Thyroid gland (tissue), 4 donors: ENCODE data around the gene CLDN5. TPM values are rescaled to one million over a fixed set of nuclear protein-coding genes. Genes with fewer than 3 reads are reported as not detected.

Experiments
- DNase-seq, 2 donors: peaks; one replicate each; pipeline ENCODE4 v3.0.0-alpha.2; 2019
- H3K27ac ChIP-seq, 3 donors: fragments of 200-600 bp; sonication (generic); 1 replicate in 2 of 3; 2 replicates in 1 of 3; pipeline ENCODE4 v1.5.1; 2016 to 2019; ENCODE audit warnings: mild to moderate bottlenecking in 1 of 3, moderate library complexity in 1 of 3
- H3K27me3 ChIP-seq: fragments of 200-600 bp; sonication (generic); one replicate; pipeline ENCODE4 v1.5.1; 2019
- H3K36me3 ChIP-seq, 2 donors: fragments of 200-600 bp; sonication (generic); one replicate each; pipeline ENCODE4 v1.5.1; 2016 to 2019
- H3K4me1 ChIP-seq, 2 donors: fragments of 200-600 bp; sonication (generic); one replicate each; pipeline ENCODE4 v1.5.1; 2017 to 2019
- H3K4me3 ChIP-seq, 3 donors: fragments of 200-600 bp; sonication (generic); replicated peaks in 1 of 3; 1 replicate in 2 of 3; 2 replicates in 1 of 3; pipeline ENCODE4 v1.5.1; 2016; ENCODE audit warnings: mild to moderate bottlenecking in 1 of 3
- H3K9me3 ChIP-seq: fragments of 200-600 bp; sonication (generic); one replicate; pipeline ENCODE4 v1.5.1; 2017
- POLR2A ChIP-seq, 2 donors: fragments of 450-650 bp; IDR thresholded peaks; one replicate each; pipeline ENCODE4 v1.6.1; 2017; ENCODE audit warnings: antibody characterized with exemption in 2 of 2, mild to moderate bottlenecking in 2 of 2, moderate library complexity in 1 of 2
- WGBS, 2 donors: methylation state at CpG; one replicate each; pipeline ENCODE4 v1.1.5; 2017; 5-methylcytosine and 5-hydroxymethylcytosine counted together
- intact Hi-C: fragments of 100-400 bp; cut with DNase I; formaldehyde crosslinking; loops from one replicate; pipeline ENCODE4 v1.15.1; 2023
- total RNA-seq, 4 donors: library from RNA; depleted of rRNA; stranded (reverse); fragments of >200 nt; gene quantifications; one replicate each; pipeline ENCODE4 v1.2.3, GENCODE V29; 2016
- TF ChIP-seq, protein P1 (sequence below), 6 experiments: fragments of 200-600 bp in 3 of 6; fragments of 450-650 bp in 3 of 6; sonication (generic) in 3 of 6; IDR thresholded peaks; one replicate each; pipeline ENCODE4 v1.5.1; 2016 to 2019; ENCODE audit warnings: antibody characterized with exemption in 6 of 6, mild to moderate bottlenecking in 2 of 6, inconsistent platforms in 1 of 6, moderate library complexity in 1 of 6

Gene CLDN5
- total RNA-seq, 4 donors from 2014 or later, result 71.8 to 303 (median 131) TPM

DNA sequence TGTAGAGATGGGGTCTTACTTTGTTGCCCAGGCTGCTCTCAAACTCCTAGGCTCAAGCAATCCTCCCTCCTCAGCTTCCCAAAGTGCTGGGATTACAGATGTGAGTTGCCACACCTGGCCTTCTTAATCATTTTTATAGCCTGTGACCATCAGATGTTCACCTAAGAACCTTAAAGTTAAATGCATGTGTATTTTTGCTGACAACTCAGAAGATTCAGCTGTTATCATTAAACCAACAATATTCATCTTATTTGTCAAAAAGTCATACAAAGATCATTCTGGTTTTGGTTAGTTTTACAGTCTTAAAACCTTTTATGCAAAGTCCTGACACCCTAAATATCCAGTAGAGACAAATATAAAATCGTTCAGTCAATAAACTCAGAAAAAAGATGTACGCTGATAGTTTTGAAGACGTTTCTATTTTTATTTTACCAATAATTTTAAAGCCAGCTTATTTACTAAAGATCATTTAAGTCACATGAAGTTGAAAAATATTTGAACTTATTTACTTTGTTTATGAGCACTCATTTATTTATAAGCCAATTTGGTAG is 22.2 kb downstream of the CLDN5 start:
- TF ChIP-seq, protein P1, sequence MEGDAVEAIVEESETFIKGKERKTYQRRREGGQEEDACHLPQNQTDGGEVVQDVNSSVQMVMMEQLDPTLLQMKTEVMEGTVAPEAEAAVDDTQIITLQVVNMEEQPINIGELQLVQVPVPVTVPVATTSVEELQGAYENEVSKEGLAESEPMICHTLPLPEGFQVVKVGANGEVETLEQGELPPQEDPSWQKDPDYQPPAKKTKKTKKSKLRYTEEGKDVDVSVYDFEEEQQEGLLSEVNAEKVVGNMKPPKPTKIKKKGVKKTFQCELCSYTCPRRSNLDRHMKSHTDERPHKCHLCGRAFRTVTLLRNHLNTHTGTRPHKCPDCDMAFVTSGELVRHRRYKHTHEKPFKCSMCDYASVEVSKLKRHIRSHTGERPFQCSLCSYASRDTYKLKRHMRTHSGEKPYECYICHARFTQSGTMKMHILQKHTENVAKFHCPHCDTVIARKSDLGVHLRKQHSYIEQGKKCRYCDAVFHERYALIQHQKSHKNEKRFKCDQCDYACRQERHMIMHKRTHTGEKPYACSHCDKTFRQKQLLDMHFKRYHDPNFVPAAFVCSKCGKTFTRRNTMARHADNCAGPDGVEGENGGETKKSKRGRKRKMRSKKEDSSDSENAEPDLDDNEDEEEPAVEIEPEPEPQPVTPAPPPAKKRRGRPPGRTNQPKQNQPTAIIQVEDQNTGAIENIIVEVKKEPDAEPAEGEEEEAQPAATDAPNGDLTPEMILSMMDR (IDR thresholded peaks at IDR 0.05), result no peak
- no peak for TF ChIP-seq POLR2A (IDR thresholded peaks at IDR 0.05)
- intact Hi-C loops, result no loop called here
- WGBS, 2 donors, result 92 to 94% methylated on average over 3 of the region's 3 CpGs
- no peak overlapping the region for H3K4me3 ChIP-seq
- H3K27ac ChIP-seq, result no peak overlapping the region
- no peaks in the 10 kb centered on the region for H3K9me3 ChIP-seq
- no peaks in the 10 kb centered on the region for H3K27me3 ChIP-seq
- no peaks in the 10 kb centered on the region for H3K36me3 ChIP-seq
- DNase-seq, result no peak
- no peaks in the 10 kb centered on the region for H3K4me1 ChIP-seq

DNA sequence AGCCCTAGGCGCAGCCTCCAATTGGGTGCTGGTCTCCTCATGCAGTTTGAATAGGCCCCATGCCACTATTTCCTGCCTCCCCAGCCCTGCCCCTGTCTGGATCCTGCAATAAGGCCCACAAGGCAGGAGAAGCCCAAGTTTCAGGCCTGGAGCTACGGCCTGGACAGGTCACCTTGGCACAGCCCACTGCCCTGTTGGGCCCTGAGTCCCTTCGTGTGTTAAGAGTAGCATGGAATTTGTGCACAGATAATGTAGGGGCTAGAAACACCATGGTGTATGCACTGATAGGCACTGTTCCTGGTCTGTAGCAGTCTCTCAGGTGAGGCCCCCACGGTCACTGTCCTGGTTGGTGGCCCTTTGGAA is 24.3 kb downstream of the CLDN5 start:
- H3K36me3 ChIP-seq, result no peaks in the 10 kb centered on the region
- intact Hi-C loops, result loop anchor here (5.0 kb wide), 1 partner anchor 132 kb away; no protein-coding TSS in a partner anchor
- no peak overlapping the region for H3K27ac ChIP-seq
- no peak for TF ChIP-seq POLR2A (IDR thresholded peaks at IDR 0.05)
- TF ChIP-seq, protein P1 (IDR thresholded peaks at IDR 0.05), result no peak
- H3K4me1 ChIP-seq, result no peaks in the 10 kb centered on the region
- H3K4me3 ChIP-seq, result no peak overlapping the region
- no peaks in the 10 kb centered on the region for H3K27me3 ChIP-seq
- WGBS, 2 donors, result 98 to 100% methylated on average over 1 to 4 of the region's 4 CpGs
- no peaks in the 10 kb centered on the region for H3K9me3 ChIP-seq
- DNase-seq, result no peak

DNA sequence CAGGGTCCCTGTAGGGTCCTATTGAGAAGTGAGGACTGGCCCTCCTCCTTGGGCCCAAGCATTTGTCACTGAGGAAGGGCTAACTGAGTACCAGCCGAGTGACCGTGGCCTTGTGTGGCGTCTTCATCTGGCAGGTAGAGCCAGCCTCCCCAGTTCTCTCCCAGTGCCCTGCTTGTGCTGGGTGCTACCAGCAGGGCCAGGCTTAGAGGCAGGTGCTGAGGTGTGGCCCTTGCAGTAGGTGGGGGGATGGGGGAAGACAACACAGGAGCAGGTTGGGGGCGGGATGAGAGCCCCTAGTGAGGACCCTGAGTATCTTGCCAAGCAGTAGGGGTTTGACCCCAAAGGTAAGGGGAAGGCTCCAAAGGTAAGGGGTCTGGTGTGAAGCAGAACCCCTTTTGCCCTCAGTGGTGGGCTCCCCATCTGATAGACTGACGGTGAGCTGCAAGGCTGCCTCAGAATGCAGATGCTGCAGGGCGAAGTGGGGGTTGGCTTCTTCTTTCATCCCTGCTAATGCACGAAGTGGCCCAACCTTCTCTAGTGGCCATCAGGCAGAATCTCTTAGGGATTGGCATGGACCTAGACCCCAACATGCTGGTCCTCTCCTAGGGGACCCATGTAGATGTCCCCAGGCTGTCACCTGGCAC is 24.9 kb downstream of the CLDN5 start:
- H3K9me3 ChIP-seq, result no peaks in the 10 kb centered on the region
- no peaks in the 10 kb centered on the region for H3K4me1 ChIP-seq
- no peak overlapping the region for H3K27ac ChIP-seq
- intact Hi-C loops, result loop anchor here (5.0 kb wide), 1 partner anchor 133 kb away; no protein-coding TSS in a partner anchor
- no peak for DNase-seq
- H3K36me3 ChIP-seq, result no peaks in the 10 kb centered on the region
- H3K27me3 ChIP-seq, result no peaks in the 10 kb centered on the region
- TF ChIP-seq POLR2A (IDR thresholded peaks at IDR 0.05), result no peak
- TF ChIP-seq, protein P1 (IDR thresholded peaks at IDR 0.05), result no peak
- H3K4me3 ChIP-seq, result no peak overlapping the region
- 97 to 100% methylated on average over 4 to 6 of the region's 7 CpGs for WGBS, 2 donors

DNA sequence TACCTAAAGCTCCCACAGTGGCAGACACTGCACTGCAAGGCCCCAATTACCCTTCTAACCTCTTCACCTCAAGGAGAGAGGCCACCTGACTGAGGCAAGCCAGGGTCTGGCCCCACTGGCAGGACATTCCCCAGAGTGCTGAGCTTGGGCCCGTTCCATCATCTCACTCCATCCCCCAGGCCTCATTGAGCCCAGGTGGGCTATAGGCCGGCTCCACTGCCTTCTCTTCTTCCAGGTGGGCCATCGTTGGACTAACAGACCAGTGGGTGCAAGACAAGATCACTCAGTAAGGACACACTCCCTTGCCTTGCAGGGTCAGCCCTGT is 25.4 kb downstream of the CLDN5 start:
- Histone ChIP-seq H3K4me3 (no peak overlapping the region), H3K9me3 (no peaks in the 10 kb centered on the region), H3K4me1 (no peaks in the 10 kb centered on the region), H3K27ac (no peak overlapping the region), H3K27me3 (no peaks in the 10 kb centered on the region), H3K36me3 (no peaks in the 10 kb centered on the region)
- 100% methylated on average over 1 to 3 of the region's 3 CpGs for WGBS, 2 donors
- intact Hi-C loops, result loop anchor here (5.0 kb wide), 1 partner anchor 133 kb away; no protein-coding TSS in a partner anchor
- no peak for TF ChIP-seq POLR2A (IDR thresholded peaks at IDR 0.05)
- TF ChIP-seq, protein P1 (IDR thresholded peaks at IDR 0.05), result no peak
- DNase-seq, result no peak

DNA sequence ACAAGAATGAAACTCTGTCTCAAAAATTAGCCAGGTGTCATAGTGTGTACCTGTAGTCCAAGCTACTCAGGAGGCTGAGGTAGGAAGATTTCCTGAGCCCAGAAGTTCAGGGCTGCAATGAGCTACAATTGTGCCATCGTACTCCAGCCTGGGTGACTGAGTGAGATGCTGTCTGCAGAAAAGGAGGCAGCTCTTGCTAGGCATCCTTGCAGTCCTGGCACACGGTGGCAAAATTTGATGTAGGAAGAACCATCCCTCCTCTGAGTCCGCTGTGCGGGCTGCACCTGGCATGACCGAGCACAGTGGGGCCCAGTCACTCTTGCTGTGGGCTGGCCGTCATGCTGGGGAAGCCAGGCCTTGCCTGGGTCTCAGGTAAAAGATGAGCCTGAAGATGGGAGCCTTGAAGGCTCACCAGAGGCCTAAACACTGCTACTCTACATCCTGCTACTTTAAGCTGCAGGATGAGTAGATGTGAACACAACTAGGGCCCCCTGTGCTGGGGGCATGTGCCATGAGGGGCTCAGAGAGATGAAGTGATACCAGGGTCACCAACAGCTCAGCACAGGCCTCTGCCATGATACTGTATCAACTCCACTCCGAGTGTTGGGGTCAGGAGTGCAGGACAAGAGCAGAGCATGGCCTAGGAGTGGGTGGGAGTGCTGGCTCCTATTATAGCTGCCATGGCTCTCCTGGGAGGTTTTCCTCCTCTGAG is 25.9 kb downstream of the CLDN5 start:
- no peak for DNase-seq
- Histone ChIP-seq H3K27ac (no peak overlapping the region), H3K9me3 (no peaks in the 10 kb centered on the region), H3K36me3 (no peaks in the 10 kb centered on the region), H3K4me3 (no peak overlapping the region), H3K27me3 (no peaks in the 10 kb centered on the region), H3K4me1 (no peaks in the 10 kb centered on the region)
- intact Hi-C loops, result loop anchor here (5.0 kb wide), 1 partner anchor 134 kb away; no protein-coding TSS in a partner anchor
- 97 to 98% methylated on average over 4 to 6 of the region's 7 CpGs for WGBS, 2 donors
- no peak for TF ChIP-seq POLR2A (IDR thresholded peaks at IDR 0.05)
- TF ChIP-seq, protein P1 (IDR thresholded peaks at IDR 0.05), result no peak
